MCF 10A (cell line): ENCODE results near the gene DGCR2. TPM values are rescaled to one million over a fixed set of nuclear protein-coding genes. Genes with fewer than 3 reads are reported as not detected.

Source experiments
- BruUV-seq: library from RNA; stranded (reverse); fragments of 400-500 nt; replicated peaks from 2 replicates; lab custom pipeline; 2021; lab: Mats Ljungman, UMichigan
- CTCF ChIA-PET: fragments of 300-600 bp; sonication (Branson Sonifier 250); formaldehyde crosslinking; extraction: SDS; loops from one replicate; lab custom pipeline; 2021; ENCODE audit warnings: antibody characterized with exemption, inconsistent platforms; lab: Yijun Ruan, JAX
- POLR2A ChIA-PET: fragments of 300-600, 350-650 bp; sonication (Branson Sonifier 250); formaldehyde crosslinking; extraction: SDS; loops from one replicate; lab custom pipeline; 2020; ENCODE audit warnings: antibody characterized with exemption, inconsistent platforms; lab: Yijun Ruan, JAX
- DNase-seq: peaks from one replicate; pipeline ENCODE4 v3.0.0-alpha.2; 2018; ENCODE audit not compliant: unreplicated experiment
- H3K27ac Mint-ChIP-seq: one replicate; pipeline ENCODE4 v1.8.0; 2022; ENCODE audit warnings: mild to moderate bottlenecking, low read depth, mixed read lengths; ENCODE audit not compliant: unreplicated experiment
- H3K27me3 Mint-ChIP-seq: one replicate; pipeline ENCODE4 v1.8.0; 2022; ENCODE audit warnings: mixed read lengths; ENCODE audit not compliant: insufficient read depth, unreplicated experiment
- H3K36me3 Mint-ChIP-seq: one replicate; pipeline ENCODE4 v1.8.0; 2022; ENCODE audit warnings: mild to moderate bottlenecking, moderate library complexity, mixed read lengths; ENCODE audit not compliant: insufficient read depth, unreplicated experiment
- H3K4me1 Mint-ChIP-seq: one replicate; pipeline ENCODE4 v1.8.0; 2022; ENCODE audit warnings: mixed read lengths; ENCODE audit not compliant: insufficient read depth, unreplicated experiment
- H3K4me3 Mint-ChIP-seq: one replicate; pipeline ENCODE4 v1.8.0; 2022; ENCODE audit warnings: mild to moderate bottlenecking, moderate library complexity, mixed read lengths; ENCODE audit not compliant: unreplicated experiment
- H3K9me3 Mint-ChIP-seq: one replicate; pipeline ENCODE4 v1.8.0; 2022; ENCODE audit warnings: mixed read lengths; ENCODE audit not compliant: unreplicated experiment
- intact Hi-C: fragments of 100-400 bp; cut with micrococcal nuclease; formaldehyde crosslinking; loops from 2 replicates; pipeline ENCODE4 v1.14.1; 2022
- total RNA-seq: library from RNA; stranded (reverse); gene quantifications from 2 replicates; pipeline ENCODE4 v1.2.3, GENCODE V29; 2022
- TF ChIP-seq, protein P1 (sequence below): fragments of 200-600 bp; IDR thresholded peaks from one replicate; pipeline ENCODE4 v1.8.0; 2022; ENCODE audit warnings: antibody characterized with exemption, mild to moderate bottlenecking; ENCODE audit not compliant: unreplicated experiment

Gene DGCR2
- total RNA-seq, 1 experiment from 2014 or later, result 41.2 TPM

DNA sequence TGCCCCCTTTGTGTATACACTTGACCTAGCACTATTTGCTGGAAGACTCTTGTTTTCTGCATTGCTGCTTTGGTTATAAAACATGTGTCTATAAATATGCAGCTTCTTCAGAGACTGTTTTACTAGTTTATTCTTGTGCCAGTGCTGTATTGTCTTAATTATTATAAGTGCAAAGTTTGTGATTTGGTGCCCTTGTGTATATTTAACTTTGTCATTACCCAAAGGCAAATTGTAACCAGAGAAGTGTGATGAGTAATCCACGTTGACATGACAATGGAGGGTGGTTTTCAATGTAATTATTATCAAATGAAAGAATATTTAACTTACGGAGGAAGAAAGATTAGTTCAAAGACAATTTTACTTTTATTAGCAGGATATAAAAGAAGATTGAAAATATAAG lies 111.1 kb downstream of the DGCR2 start:
- H3K36me3 Mint-ChIP-seq, result no peaks in the 10 kb centered on the region
- H3K4me1 Mint-ChIP-seq, result peaks cover 6% of the 10 kb centered on the region
- intact Hi-C loops, result no loop called here
- TF ChIP-seq, protein P1, sequence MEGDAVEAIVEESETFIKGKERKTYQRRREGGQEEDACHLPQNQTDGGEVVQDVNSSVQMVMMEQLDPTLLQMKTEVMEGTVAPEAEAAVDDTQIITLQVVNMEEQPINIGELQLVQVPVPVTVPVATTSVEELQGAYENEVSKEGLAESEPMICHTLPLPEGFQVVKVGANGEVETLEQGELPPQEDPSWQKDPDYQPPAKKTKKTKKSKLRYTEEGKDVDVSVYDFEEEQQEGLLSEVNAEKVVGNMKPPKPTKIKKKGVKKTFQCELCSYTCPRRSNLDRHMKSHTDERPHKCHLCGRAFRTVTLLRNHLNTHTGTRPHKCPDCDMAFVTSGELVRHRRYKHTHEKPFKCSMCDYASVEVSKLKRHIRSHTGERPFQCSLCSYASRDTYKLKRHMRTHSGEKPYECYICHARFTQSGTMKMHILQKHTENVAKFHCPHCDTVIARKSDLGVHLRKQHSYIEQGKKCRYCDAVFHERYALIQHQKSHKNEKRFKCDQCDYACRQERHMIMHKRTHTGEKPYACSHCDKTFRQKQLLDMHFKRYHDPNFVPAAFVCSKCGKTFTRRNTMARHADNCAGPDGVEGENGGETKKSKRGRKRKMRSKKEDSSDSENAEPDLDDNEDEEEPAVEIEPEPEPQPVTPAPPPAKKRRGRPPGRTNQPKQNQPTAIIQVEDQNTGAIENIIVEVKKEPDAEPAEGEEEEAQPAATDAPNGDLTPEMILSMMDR, result no peak
- no peaks in the 10 kb centered on the region for H3K9me3 Mint-ChIP-seq
- CTCF ChIA-PET, result no interaction called here
- BruUV-seq, result no TSS peak
- peaks cover 17% of the 10 kb centered on the region for H3K27me3 Mint-ChIP-seq
- POLR2A ChIA-PET, result no interaction called here
- H3K27ac Mint-ChIP-seq, result no peak overlapping the region
- no peak overlapping the region for H3K4me3 Mint-ChIP-seq
- no peak for DNase-seq

DNA sequence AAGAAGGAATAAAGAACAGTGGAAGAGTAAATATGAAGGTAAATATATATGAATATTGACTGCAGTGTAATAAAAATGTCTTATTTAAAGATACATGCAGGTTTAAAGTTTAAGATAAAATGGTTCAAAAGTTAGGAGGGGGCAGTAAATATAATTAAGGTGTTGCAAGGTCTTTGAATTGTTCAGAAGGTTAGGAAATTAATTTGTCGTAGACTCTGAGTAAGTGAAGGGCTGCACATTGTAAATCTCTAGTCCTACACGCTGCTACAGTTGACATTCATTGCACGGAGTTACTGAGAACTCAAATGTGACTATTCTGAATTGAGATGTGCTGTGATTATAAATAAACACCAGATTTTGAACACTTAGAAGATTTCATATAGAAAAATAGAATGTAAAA lies 116.3 kb downstream of the DGCR2 start:
- no TSS peak for BruUV-seq
- H3K27ac Mint-ChIP-seq, result no peak overlapping the region
- TF ChIP-seq, protein P1, result no peak
- intact Hi-C loops, result no loop called here
- H3K4me3 Mint-ChIP-seq, result no peak overlapping the region
- no peak for DNase-seq
- ChIA-PET CTCF (no interaction called here), POLR2A (no interaction called here)
- H3K9me3 Mint-ChIP-seq, result no peaks in the 10 kb centered on the region
- peaks cover under 1% of the 10 kb centered on the region for H3K4me1 Mint-ChIP-seq
- peaks cover 62% of the 10 kb centered on the region for H3K27me3 Mint-ChIP-seq
- no peaks in the 10 kb centered on the region for H3K36me3 Mint-ChIP-seq

DNA sequence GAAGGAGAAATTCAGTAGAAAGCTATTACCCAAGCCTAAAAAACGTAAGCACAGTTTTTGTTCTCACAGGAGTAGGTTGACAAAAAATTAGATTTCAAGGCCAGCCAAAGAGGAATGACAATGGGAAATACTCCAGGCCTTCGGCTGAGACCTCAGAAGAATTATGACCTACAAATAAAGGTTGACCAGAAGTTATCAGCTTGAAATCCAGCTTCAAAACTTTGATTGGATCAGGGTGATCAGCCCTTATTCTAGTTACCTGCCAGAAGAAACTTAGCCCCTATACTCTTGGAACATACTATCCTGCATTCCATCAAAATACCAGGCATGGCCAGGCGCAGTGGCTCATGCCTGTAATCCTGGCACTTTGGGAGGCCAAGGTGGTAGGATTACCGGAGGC lies 117.7 kb downstream of the DGCR2 start:
- H3K4me3 Mint-ChIP-seq, result no peak overlapping the region
- no peak for DNase-seq
- H3K9me3 Mint-ChIP-seq, result no peaks in the 10 kb centered on the region
- no TSS peak for BruUV-seq
- intact Hi-C loops, result no loop called here
- ChIA-PET POLR2A (no interaction called here), CTCF (no interaction called here)
- no peak overlapping the region for H3K27ac Mint-ChIP-seq
- no peaks in the 10 kb centered on the region for H3K4me1 Mint-ChIP-seq
- TF ChIP-seq, protein P1, result no peak
- H3K27me3 Mint-ChIP-seq, result peaks cover 61% of the 10 kb centered on the region
- H3K36me3 Mint-ChIP-seq, result peaks cover 2% of the 10 kb centered on the region

DNA sequence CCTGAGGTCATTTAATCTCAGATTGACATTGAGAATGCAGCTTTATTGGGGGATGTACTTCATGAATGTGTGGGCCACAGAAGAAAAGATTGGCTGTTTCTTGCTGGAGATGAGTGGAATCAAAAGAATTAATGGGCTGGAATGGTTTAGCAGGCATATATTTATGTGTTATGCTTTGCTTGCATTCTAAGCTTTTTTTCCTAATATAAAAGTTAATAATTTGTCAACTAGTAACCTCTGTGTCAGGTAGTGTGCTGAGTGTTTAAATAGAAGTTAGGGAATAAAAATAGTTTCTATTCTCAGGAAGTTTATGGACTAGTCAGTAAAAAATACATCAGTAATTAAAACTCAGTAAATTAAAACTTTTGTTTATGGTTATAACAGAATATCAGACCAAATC lies 118.7 kb downstream of the DGCR2 start:
- POLR2A ChIA-PET, result no interaction called here
- Mint-ChIP-seq H3K27me3 (peaks cover 51% of the 10 kb centered on the region), H3K27ac (no peak overlapping the region), H3K4me3 (no peak overlapping the region), H3K36me3 (peaks cover 7% of the 10 kb centered on the region), H3K4me1 (no peaks in the 10 kb centered on the region), H3K9me3 (no peaks in the 10 kb centered on the region)
- DNase-seq, result no peak
- CTCF ChIA-PET, result no interaction called here
- TF ChIP-seq, protein P1, result no peak
- intact Hi-C loops, result no loop called here
- BruUV-seq, result no TSS peak
